HepG2 (cell line): ENCODE data around the gene SLC29A1. TPM values are rescaled to one million over a fixed set of nuclear protein-coding genes. Genes with fewer than 3 reads are reported as not detected.

Experiments
- ARHGAP35 ChIP-seq: sonication (generic); formaldehyde crosslinking; IDR thresholded peaks from 2 replicates; pipeline ENCODE4 v1.9.0; 2022; ENCODE audit warnings: mild to moderate bottlenecking, inconsistent platforms, moderate library complexity, missing genetic modification reagents, borderline replicate concordance
- BORCS8-MEF2B ChIP-seq: sonication (generic); formaldehyde crosslinking; IDR thresholded peaks from 2 replicates; pipeline ENCODE4 v1.8.0; 2022; ENCODE audit warnings: mild to moderate bottlenecking, missing genetic modification reagents
- CEBPG ChIP-seq: IDR thresholded peaks from 2 replicates; pipeline ENCODE4 v1.6.1; 2016
- DNMT1 ChIP-seq: sonication (generic); formaldehyde crosslinking; IDR thresholded peaks from 2 replicates; pipeline ENCODE4 v1.5.1; 2020; ENCODE audit warnings: mild to moderate bottlenecking, missing genetic modification reagents
- EED ChIP-seq: sonication (generic); formaldehyde crosslinking; IDR thresholded peaks from 2 replicates; pipeline ENCODE4 v1.5.0; 2020; ENCODE audit warnings: mild to moderate bottlenecking, missing genetic modification reagents
- EHMT2 ChIP-seq: fragments of 200-600 bp; sonication (generic); IDR thresholded peaks from 2 replicates; pipeline ENCODE4 v1.7.0; 2017; ENCODE audit warnings: antibody characterized with exemption, low read depth, low read length, borderline replicate concordance
- FOXC1 ChIP-seq: sonication (generic); formaldehyde crosslinking; IDR thresholded peaks from 2 replicates; pipeline ENCODE4 v1.8.0; 2022; ENCODE audit warnings: mild to moderate bottlenecking, missing genetic modification reagents, borderline replicate concordance
- KLF6 ChIP-seq: IDR thresholded peaks from 2 replicates; pipeline ENCODE4 v1.8.0; 2016; ENCODE audit warnings: missing biosample characterization, missing genetic modification reagents
- LBX2 ChIP-seq: sonication (generic); formaldehyde crosslinking; IDR thresholded peaks from 2 replicates; pipeline ENCODE4 v1.5.0; 2020; ENCODE audit warnings: missing genetic modification reagents, mild to moderate bottlenecking, borderline replicate concordance
- MTF2 ChIP-seq: sonication (generic); formaldehyde crosslinking; IDR thresholded peaks from 2 replicates; pipeline ENCODE4 v1.5.0; 2020; ENCODE audit warnings: missing genetic modification reagents, borderline replicate concordance
- NCOA1 ChIP-seq: sonication (generic); formaldehyde crosslinking; IDR thresholded peaks from 2 replicates; pipeline ENCODE4 v1.9.0; 2021; ENCODE audit warnings: missing genetic modification reagents
- PLSCR1 ChIP-seq: sonication (generic); formaldehyde crosslinking; IDR thresholded peaks from 2 replicates; pipeline ENCODE4 v1.5.0; 2020; ENCODE audit warnings: missing genetic modification reagents, mild to moderate bottlenecking, borderline replicate concordance
- PRDM15 ChIP-seq: sonication (generic); formaldehyde crosslinking; IDR thresholded peaks from 2 replicates; pipeline ENCODE4 v1.4.0; 2020; ENCODE audit warnings: missing genetic modification reagents
- SALL1 ChIP-seq: sonication (generic); formaldehyde crosslinking; IDR thresholded peaks from 2 replicates; pipeline ENCODE4 v1.8.0; 2022; ENCODE audit warnings: mild to moderate bottlenecking, missing genetic modification reagents
- SALL2 ChIP-seq: sonication (generic); formaldehyde crosslinking; IDR thresholded peaks from 2 replicates; pipeline ENCODE4 v1.8.1; 2023; ENCODE audit warnings: mild to moderate bottlenecking, missing genetic modification reagents, inconsistent platforms
- SOX5 ChIP-seq: IDR thresholded peaks from 2 replicates; pipeline ENCODE4 v1.6.1; 2016; ENCODE audit warnings: borderline replicate concordance
- SSRP1 ChIP-seq: IDR thresholded peaks from 2 replicates; pipeline ENCODE4 v1.6.1; 2016; ENCODE audit warnings: control low read depth
- ZNF574 ChIP-seq: sonication (generic); formaldehyde crosslinking; IDR thresholded peaks from 2 replicates; pipeline ENCODE4 v1.4.0; 2020; ENCODE audit warnings: missing genetic modification reagents
- polyA plus RNA-seq, 8 experiments: library from polyadenylated mRNA; depleted of rRNA in 3 of 8; stranded (reverse) in 7 of 8; unstranded in 1 of 8; fragments of >200 nt; fragmentation: Illumina TruSeq in 4 of 8; extraction: Trizol in 4 of 8; gene quantifications; 2 replicates each; pipeline versions ENCODE4 v1.2.1 to v1.2.3, GENCODE V29; 2011 to 2016; ENCODE audit warnings: low read depth in 4 of 8, missing spikeins in 1 of 8, mixed read lengths in 1 of 8; ENCODE audit not compliant: insufficient read depth in 1 of 8
- total RNA-seq, 5 experiments: library from RNA; depleted of rRNA; stranded (reverse); fragments of >200 nt; fragmentation: Illumina TruSeq; extraction: Trizol; gene quantifications; 2 replicates each; pipeline ENCODE4 v1.2.3, GENCODE V29; 2016; ENCODE audit warnings: low read depth in 1 of 5

The SLC29A1 gene
- total and polyA plus RNA-seq, 2 of the 13 experiments (the other 11 are each of a cell fraction or from before 2014, with no cell fraction given), result 43.2 to 106 TPM

GRCh38 chr6:44245391-44245911 is 22.1 kb downstream of the SLC29A1 start (continued):
- TF ChIP-seq CEBPG, result no peak
- TF ChIP-seq ARHGAP35, result no peak
- 0 out of 2 replicates have a peak, but pooled peaks have one; percentile 1 for TF ChIP-seq BORCS8-MEF2B (CRISPR knock-in tag)
- TF ChIP-seq MTF2, result 0 out of 2 replicates have a peak, but pooled peaks have one; percentile 84
- TF ChIP-seq LBX2, result peak; percentile 65; the same call in 1 of the 2 replicates
- peak; percentile 94 for TF ChIP-seq NCOA1 (CRISPR knock-in tag)
- peak; percentile 64; the same call in 1 of the 2 replicates for TF ChIP-seq SALL2 (CRISPR knock-in tag)
- TF ChIP-seq DNMT1 (CRISPR knock-in tag), result peak; percentile 29; the same call in 1 of the 2 replicates
- no peak for TF ChIP-seq ZNF574 (CRISPR knock-in tag)
- TF ChIP-seq SALL1 (CRISPR knock-in tag), result no peak; the same call in 1 of the 2 replicates
- TF ChIP-seq FOXC1 (CRISPR knock-in tag), result peak; percentile 67; the same call in 1 of the 2 replicates
- no peak for TF ChIP-seq PLSCR1 (CRISPR knock-in tag)
- 0 out of 2 replicates have a peak, but pooled peaks have one; percentile 93 for TF ChIP-seq EED (CRISPR knock-in tag)
- TF ChIP-seq SOX5 (CRISPR knock-in tag), result no peak
- TF ChIP-seq SSRP1 (CRISPR knock-in tag), result no peak
- TF ChIP-seq EHMT2, result no peak
- no peak for TF ChIP-seq KLF6 (CRISPR knock-in tag)
- no peak for TF ChIP-seq PRDM15 (CRISPR knock-in tag)
